WERI-Rb-1 (cell line): ENCODE results near the gene WIPI1.

Experiments
- DNase-seq: peaks from one replicate; pipeline ENCODE4 v3.0.0-alpha.2; 2020
- H3K27ac ChIP-seq: fragments of 250-450 bp; sonication (Bioruptor Pico); 2 replicates; pipeline ENCODE4 v1.5.1; 2020; ENCODE audit warnings: mild to moderate bottlenecking, moderate library complexity
- H3K27me3 ChIP-seq: fragments of 250-450 bp; sonication (Bioruptor Pico); 2 replicates; pipeline ENCODE4 v1.5.1; 2021; ENCODE audit warnings: mild to moderate bottlenecking, low read depth, moderate library complexity; ENCODE audit not compliant: insufficient read depth, severe bottlenecking
- H3K36me3 ChIP-seq: fragments of 250-450 bp; sonication (Bioruptor Pico); 2 replicates; pipeline ENCODE4 v1.5.1; 2020; ENCODE audit warnings: mild to moderate bottlenecking, moderate library complexity
- H3K4me3 ChIP-seq: 2 replicates; pipeline ENCODE4 v1.5.1; 2011; ENCODE audit warnings: low read depth, mild to moderate bottlenecking, control low read depth, low read length
- H3K9me3 ChIP-seq: fragments of 250-450 bp; sonication (Bioruptor Pico); 2 replicates; pipeline ENCODE4 v1.5.1; 2021; ENCODE audit warnings: mild to moderate bottlenecking, moderate library complexity; ENCODE audit not compliant: severe bottlenecking
- TF ChIP-seq, protein P1 (sequence below): IDR thresholded peaks from 2 replicates; pipeline ENCODE4 v1.5.1; 2011; ENCODE audit warnings: low read depth, mild to moderate bottlenecking, control low read depth, inconsistent platforms, low read length

WIPI1 gene

GRCh38 chr17:68435361-68435760 lies 21.9 kb downstream of the WIPI1 start:
- DNase-seq = no peak
- Histone ChIP-seq H3K27ac (no peak overlapping the region), H3K36me3 (no peaks in the 10 kb centered on the region), H3K9me3 (no peaks in the 10 kb centered on the region), H3K27me3 (no peaks in the 10 kb centered on the region), H3K4me3 (no peak overlapping the region)
- TF ChIP-seq, protein P1, sequence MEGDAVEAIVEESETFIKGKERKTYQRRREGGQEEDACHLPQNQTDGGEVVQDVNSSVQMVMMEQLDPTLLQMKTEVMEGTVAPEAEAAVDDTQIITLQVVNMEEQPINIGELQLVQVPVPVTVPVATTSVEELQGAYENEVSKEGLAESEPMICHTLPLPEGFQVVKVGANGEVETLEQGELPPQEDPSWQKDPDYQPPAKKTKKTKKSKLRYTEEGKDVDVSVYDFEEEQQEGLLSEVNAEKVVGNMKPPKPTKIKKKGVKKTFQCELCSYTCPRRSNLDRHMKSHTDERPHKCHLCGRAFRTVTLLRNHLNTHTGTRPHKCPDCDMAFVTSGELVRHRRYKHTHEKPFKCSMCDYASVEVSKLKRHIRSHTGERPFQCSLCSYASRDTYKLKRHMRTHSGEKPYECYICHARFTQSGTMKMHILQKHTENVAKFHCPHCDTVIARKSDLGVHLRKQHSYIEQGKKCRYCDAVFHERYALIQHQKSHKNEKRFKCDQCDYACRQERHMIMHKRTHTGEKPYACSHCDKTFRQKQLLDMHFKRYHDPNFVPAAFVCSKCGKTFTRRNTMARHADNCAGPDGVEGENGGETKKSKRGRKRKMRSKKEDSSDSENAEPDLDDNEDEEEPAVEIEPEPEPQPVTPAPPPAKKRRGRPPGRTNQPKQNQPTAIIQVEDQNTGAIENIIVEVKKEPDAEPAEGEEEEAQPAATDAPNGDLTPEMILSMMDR = no peak

DNA sequence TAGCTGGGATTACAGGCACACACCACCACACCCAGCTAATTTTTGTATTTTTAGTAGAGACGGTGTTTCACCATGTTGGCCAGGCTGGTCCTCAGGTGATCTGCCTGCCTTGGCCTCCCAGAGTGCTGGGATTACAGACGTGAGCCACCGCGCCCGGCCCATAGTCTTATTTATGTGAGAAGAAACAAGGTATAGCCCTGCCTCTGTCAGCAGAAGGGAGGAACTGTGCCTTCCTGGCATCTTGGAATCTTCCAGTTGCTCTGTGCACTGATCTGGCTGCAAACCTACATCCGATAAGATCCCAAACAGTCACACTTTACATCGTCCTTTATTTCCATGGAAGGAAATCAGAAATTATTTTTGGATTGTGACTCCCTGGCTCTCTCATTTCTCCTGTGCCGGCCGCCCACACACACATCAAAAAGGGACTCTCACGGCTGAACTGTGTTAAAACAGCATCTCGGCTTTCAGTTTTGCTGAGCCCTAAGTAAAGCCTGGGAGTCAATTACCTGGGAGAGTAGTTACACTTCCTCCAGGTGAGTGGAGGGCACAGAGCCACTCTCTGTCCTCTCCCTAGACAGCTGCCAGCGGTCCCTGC lies 23.3 kb downstream of the WIPI1 start:
- no peaks in the 10 kb centered on the region for H3K9me3 ChIP-seq
- H3K27ac ChIP-seq = no peak overlapping the region
- DNase-seq = no peak
- H3K4me3 ChIP-seq = no peak overlapping the region
- H3K27me3 ChIP-seq = no peaks in the 10 kb centered on the region
- no peaks in the 10 kb centered on the region for H3K36me3 ChIP-seq
- TF ChIP-seq, protein P1 = no peak

GRCh38 chr17:68433211-68433610 lies 24.1 kb downstream of the WIPI1 start:
- no peaks in the 10 kb centered on the region for H3K27me3 ChIP-seq
- DNase-seq = no peak
- H3K9me3 ChIP-seq = no peaks in the 10 kb centered on the region
- no peaks in the 10 kb centered on the region for H3K36me3 ChIP-seq
- no peak overlapping the region for H3K27ac ChIP-seq
- TF ChIP-seq, protein P1 = no peak
- no peak overlapping the region for H3K4me3 ChIP-seq

GRCh38 chr17:68432086-68432864 lies 25.0 kb downstream of the WIPI1 start:
- Histone ChIP-seq H3K27me3 (no peaks in the 10 kb centered on the region), H3K27ac (no peak overlapping the region), H3K4me3 (no peak overlapping the region), H3K9me3 (no peaks in the 10 kb centered on the region), H3K36me3 (no peaks in the 10 kb centered on the region)
- TF ChIP-seq, protein P1 = no peak
- DNase-seq = no peak

- Histone ChIP-seq H3K4me3 (no peak overlapping the region), H3K36me3 (no peaks in the 10 kb centered on the region), H3K27ac (0 out of 2 replicates have a peak overlapping the region, but pooled peaks have one; percentile 15), H3K27me3 (no peaks in the 10 kb centered on the region), H3K9me3 (no peaks in the 10 kb centered on the region)
- TF ChIP-seq, protein P1 = peak; percentile 73
- peak; percentile 86 for DNase-seq
Observed at GRCh38 chr17:68431661-68432071, 25.6 kb downstream of the WIPI1 start.
